ENCODE measurements around the gene IST1. TPM values are rescaled to one million over a fixed set of nuclear protein-coding genes. Genes with fewer than 3 reads are reported as not detected.

The IST1 gene
- total RNA-seq, 2 experiments from 2014 or later = 191 to 192 TPM

- no peaks in the 10 kb centered on the region for H3K9me3 Mint-ChIP-seq
- H3K27me3 Mint-ChIP-seq = peaks cover 1% of the 10 kb centered on the region
- ChIA-PET POLR2A (interaction anchor here (0.8 to 3.4 kb wide), 10 partner anchors 10 to 159 kb away, joined by 3 to 38 read pairs (median 6); partner anchors contain the start of genes AP1G1 and IST1), CTCF (interaction anchor here (0.6 to 4.8 kb wide), 42 partner anchors 9 to 211 kb away, joined by 3 to 55 read pairs (median 5); partner anchors contain the start of genes AP1G1 and IST1)
- no peaks in the 10 kb centered on the region for H3K36me3 Mint-ChIP-seq
- H3K27ac Mint-ChIP-seq = peak overlapping the region; percentile 71
- DNase-seq = peak; percentile 82
- peaks cover 45% of the 10 kb centered on the region for H3K4me1 Mint-ChIP-seq (ENCODE audit: low read depth)
- H3K4me3 Mint-ChIP-seq = peak overlapping the region; percentile 69
- intact Hi-C loops (cut with micrococcal nuclease) = loop anchor here (1.0 to 10.0 kb wide), 9 partner anchors 26 to 318 kb away; partner anchors contain the start of genes DHODH and PHLPP2
Observed at GRCh38 chr16:71882505-71883167, 12.7 kb upstream of the IST1 start.

GRCh38 chr16:71883168-71883848 is 12.0 kb upstream of the IST1 start:
- ChIA-PET POLR2A (interaction anchor here (0.6 to 3.4 kb wide), 10 partner anchors 11 to 160 kb away, joined by 3 to 38 read pairs (median 6); partner anchors contain the start of genes AP1G1 and IST1), CTCF (interaction anchor here (0.8 to 4.8 kb wide), 34 partner anchors 8 to 211 kb away, joined by 3 to 55 read pairs (median 5); partner anchors contain the start of genes AP1G1 and IST1)
- peak overlapping the region; percentile 69 for H3K4me3 Mint-ChIP-seq
- H3K27ac Mint-ChIP-seq = peak overlapping the region; percentile 71
- DNase-seq = peak; percentile 69
- H3K4me1 Mint-ChIP-seq (ENCODE audit: low read depth) = peaks cover 45% of the 10 kb centered on the region
- intact Hi-C loops (cut with micrococcal nuclease) = loop anchor here (2.0 to 10.0 kb wide), 4 partner anchors 91 to 319 kb away; partner anchors contain the start of genes DHODH and PHLPP2
- H3K27me3 Mint-ChIP-seq = peaks cover 1% of the 10 kb centered on the region
- H3K36me3 Mint-ChIP-seq = no peaks in the 10 kb centered on the region
- no peaks in the 10 kb centered on the region for H3K9me3 Mint-ChIP-seq

GRCh38 chr16:71883849-71884638 is 11.3 kb upstream of the IST1 start, which contains the start of gene ZNF821:
TSS of gene ZNF821 (minus strand) at chr16:71884182. CDS start at chr16:71879946, 4,236 bp downstream.
- H3K27ac Mint-ChIP-seq = peak within 1 kb of the TSS; percentile 90
- peaks cover 45% of the 10 kb centered on the region for H3K4me1 Mint-ChIP-seq (ENCODE audit: low read depth)
- CTCF ChIA-PET = interaction anchor here (0.8 to 4.8 kb wide), 15 partner anchors 8 to 123 kb away, joined by 3 to 55 read pairs (median 7); partner anchors contain the start of genes AP1G1 and IST1
- intact Hi-C loops (cut with micrococcal nuclease) = loop anchor here (1.0 to 10.0 kb wide), 5 partner anchors 11 to 319 kb away; partner anchors contain the start of genes DHODH, IST1 and PHLPP2
- H3K36me3 Mint-ChIP-seq = no peaks in the 10 kb centered on the region
- POLR2A ChIA-PET = interaction anchor here (0.8 to 3.4 kb wide), 7 partner anchors 11 to 76 kb away, joined by 4 to 38 read pairs (median 6); partner anchors contain the start of genes AP1G1 and IST1
- H3K9me3 Mint-ChIP-seq = no peaks in the 10 kb centered on the region
- peaks cover 1% of the 10 kb centered on the region for H3K27me3 Mint-ChIP-seq
- DNase-seq = peak; percentile 83
- H3K4me3 Mint-ChIP-seq = peak within 1 kb of the TSS; percentile 93

GRCh38 chr16:71885261-71885650 is 10.1 kb upstream of the IST1 start:
- no peak for DNase-seq
- ChIA-PET CTCF (interaction anchor here (0.9 to 4.8 kb wide), 6 partner anchors 9 to 76 kb away, joined by 3 to 55 read pairs (median 4); partner anchors contain the start of gene IST1), POLR2A (no interaction called here)
- H3K36me3 Mint-ChIP-seq = no peaks in the 10 kb centered on the region
- no peaks in the 10 kb centered on the region for H3K9me3 Mint-ChIP-seq
- peaks cover 1% of the 10 kb centered on the region for H3K27me3 Mint-ChIP-seq
- peaks cover 38% of the 10 kb centered on the region for H3K4me1 Mint-ChIP-seq (ENCODE audit: low read depth)
- H3K27ac Mint-ChIP-seq = peak overlapping the region; percentile 43
- peak overlapping the region; percentile 93 for H3K4me3 Mint-ChIP-seq
- intact Hi-C loops (cut with micrococcal nuclease) = loop anchor here (10.0 kb wide), 1 partner anchor 320 kb away; no protein-coding TSS in a partner anchor

- Mint-ChIP-seq H3K36me3 (no peaks in the 10 kb centered on the region), H3K4me1 (ENCODE audit: low read depth) (peaks cover 13% of the 10 kb centered on the region), H3K27ac (no peak overlapping the region), H3K9me3 (no peaks in the 10 kb centered on the region), H3K4me3 (no peak overlapping the region), H3K27me3 (peaks cover 1% of the 10 kb centered on the region)
- intact Hi-C loops (cut with micrococcal nuclease) = loop anchor here (10.0 kb wide), 1 partner anchor 324 kb away; no protein-coding TSS in a partner anchor
- ChIA-PET CTCF (no interaction called here), POLR2A (no interaction called here)
- no peak for DNase-seq
Observed at GRCh38 chr16:71889147-71889546, 6.2 kb upstream of the IST1 start.

- H3K4me1 Mint-ChIP-seq (ENCODE audit: low read depth) = peaks cover 18% of the 10 kb centered on the region
Observed at GRCh38 chr16:71893888-71894228, 1.5 kb upstream of the IST1 start.

GRCh38 chr16:71894229-71894920 is 956 bp upstream of the IST1 start:
- Mint-ChIP-seq H3K36me3 (peaks cover 7% of the 10 kb centered on the region), H3K9me3 (no peaks in the 10 kb centered on the region), H3K4me3 (peak overlapping the region; percentile 95), H3K4me1 (ENCODE audit: low read depth) (peaks cover 23% of the 10 kb centered on the region), H3K27ac (peak overlapping the region; percentile 97), H3K27me3 (no peaks in the 10 kb centered on the region)
- peak; percentile 61 for DNase-seq
- POLR2A ChIA-PET = interaction anchor here (0.6 to 3.6 kb wide), 6 partner anchors 11 to 199 kb away, joined by 3 to 38 read pairs (median 4); partner anchors contain the start of genes AP1G1, TXNL4B and ZNF821
- CTCF ChIA-PET = interaction anchor here (1.0 to 4.9 kb wide), 5 partner anchors 9 to 107 kb away, joined by 4 to 55 read pairs (median 5); partner anchors contain the start of genes AP1G1 and ZNF821
- intact Hi-C loops (cut with micrococcal nuclease) = loop anchor here (2.0 kb wide), 1 partner anchor 14 kb away; no protein-coding TSS in a partner anchor

More at GRCh38 chr16:71893888-71894228, 1.5 kb upstream of the IST1 start:
- ChIA-PET CTCF (interaction anchor here (1.0 to 4.9 kb wide), 5 partner anchors 8 to 106 kb away, joined by 4 to 55 read pairs (median 5); partner anchors contain the start of genes AP1G1 and ZNF821), POLR2A (interaction anchor here (0.5 to 3.6 kb wide), 5 partner anchors 11 to 227 kb away, joined by 3 to 38 read pairs (median 3); partner anchors contain the start of genes AP1G1 and ZNF821)
- no peaks in the 10 kb centered on the region for H3K27me3 Mint-ChIP-seq
- intact Hi-C loops (cut with micrococcal nuclease) = loop anchor here (2.0 kb wide), 1 partner anchor 13 kb away; no protein-coding TSS in a partner anchor
- H3K36me3 Mint-ChIP-seq = peaks cover 7% of the 10 kb centered on the region
- H3K4me3 Mint-ChIP-seq = peak overlapping the region; percentile 95
- H3K9me3 Mint-ChIP-seq = no peaks in the 10 kb centered on the region
- DNase-seq = no peak
- peak overlapping the region; percentile 97 for H3K27ac Mint-ChIP-seq

- Mint-ChIP-seq H3K27ac (peak overlapping the region; percentile 97), H3K4me3 (peak overlapping the region; percentile 95), H3K9me3 (no peaks in the 10 kb centered on the region), H3K36me3 (peaks cover 9% of the 10 kb centered on the region), H3K4me1 (ENCODE audit: low read depth) (peaks cover 30% of the 10 kb centered on the region), H3K27me3 (no peaks in the 10 kb centered on the region)
- CTCF ChIA-PET = interaction anchor here (1.8 to 4.9 kb wide), 3 partner anchors 13 to 88 kb away, joined by 7 to 55 read pairs (median 15); partner anchors contain the start of genes AP1G1 and ZNF821
- DNase-seq = peak; percentile 52
- POLR2A ChIA-PET = interaction anchor here (0.5 to 3.6 kb wide), 9 partner anchors 11 to 234 kb away, joined by 3 to 38 read pairs (median 4); partner anchors contain the start of genes AP1G1, DHX38, TXNL4B and ZNF821
- intact Hi-C loops (cut with micrococcal nuclease) = loop anchor here (1.0 to 5.0 kb wide), 8 partner anchors 12 to 609 kb away; partner anchors contain the start of genes AP1G1, ATXN1L, CMTR2 and DHX38
Observed at GRCh38 chr16:71895679-71896365, 491 bp downstream of the IST1 start.

GRCh38 chr16:71896764-71897368 is 1.5 kb downstream of the IST1 start:
- peaks cover 37% of the 10 kb centered on the region for H3K4me1 Mint-ChIP-seq (ENCODE audit: low read depth)
- H3K36me3 Mint-ChIP-seq = peaks cover 11% of the 10 kb centered on the region
- H3K27ac Mint-ChIP-seq = peak overlapping the region; percentile 76
- DNase-seq = no peak
- H3K4me3 Mint-ChIP-seq = peak overlapping the region; percentile 72
- H3K9me3 Mint-ChIP-seq = no peaks in the 10 kb centered on the region
- ChIA-PET CTCF (interaction anchor here (0.8 to 4.9 kb wide), 6 partner anchors 14 to 109 kb away, joined by 3 to 55 read pairs (median 6); partner anchors contain the start of genes AP1G1 and ZNF821), POLR2A (interaction anchor here (0.7 to 3.6 kb wide), 4 partner anchors 14 to 197 kb away, joined by 3 to 38 read pairs (median 12); partner anchors contain the start of genes AP1G1, DHX38, TXNL4B and ZNF821)
- intact Hi-C loops (cut with micrococcal nuclease) = loop anchor here (5.0 kb wide), 1 partner anchor 610 kb away; the partner anchor contains the start of gene CMTR2
- no peaks in the 10 kb centered on the region for H3K27me3 Mint-ChIP-seq
